HG02588 (cell line): Measurements from ENCODE around the gene RPAIN.
A peak's percentile ranks its signal among the peaks of the same experiment; 100 is the strongest.

Experiments
- ATAC-seq: cut with Tn5 transposase; IDR thresholded peaks from one replicate; pipeline ENCODE4 v1.9.1; 2021; ENCODE audit warnings: mild to moderate bottlenecking, moderate library complexity; ENCODE audit not compliant: unreplicated experiment

Gene RPAIN

GRCh38 chr17:5419959-5420653 is at the start of gene RPAIN:
RPAIN (plus strand) TSS chr17:5420182; CDS start chr17:5420211, 29 bp downstream.
- peak; percentile 58 for ATAC-seq

- no peak for ATAC-seq
These were observed 49.6 kb upstream of the RPAIN start for GRCh38 chr17:5370411-5370810.

- ATAC-seq = no peak
These were observed 46.9 kb upstream of the RPAIN start for GRCh38 chr17:5373112-5373511.

GRCh38 chr17:5378566-5379207 is 41.3 kb upstream of the RPAIN start:
- no peak for ATAC-seq

- no peak for ATAC-seq
These were observed 40.5 kb upstream of the RPAIN start for GRCh38 chr17:5379351-5380107.

GRCh38 chr17:5380491-5381135 is 39.4 kb upstream of the RPAIN start:
- no peak for ATAC-seq

GRCh38 chr17:5381542-5381941 is 38.4 kb upstream of the RPAIN start:
- no peak for ATAC-seq

- ATAC-seq = no peak
These were observed 28.3 kb upstream of the RPAIN start for GRCh38 chr17:5391678-5392077.

- ATAC-seq = no peak
These were observed 23.4 kb upstream of the RPAIN start for GRCh38 chr17:5396612-5397011.

GRCh38 chr17:5399767-5400166 is 20.2 kb upstream of the RPAIN start:
- ATAC-seq = no peak

GRCh38 chr17:5405400-5405799 is 14.6 kb upstream of the RPAIN start:
- ATAC-seq = no peak

- ATAC-seq = no peak
These were observed 11.8 kb upstream of the RPAIN start for GRCh38 chr17:5408186-5408585.

- ATAC-seq = no peak
These were observed 9.2 kb upstream of the RPAIN start for GRCh38 chr17:5410594-5411272.

- no peak for ATAC-seq
These were observed 6.3 kb upstream of the RPAIN start for GRCh38 chr17:5413682-5414081.

GRCh38 chr17:5416901-5417300 is 3.1 kb upstream of the RPAIN start:
- no peak for ATAC-seq

- peak; percentile 14 for ATAC-seq
These were observed 1.1 kb upstream of the RPAIN start for GRCh38 chr17:5418858-5419355.

- ATAC-seq = peak; percentile 82
These were observed 525 bp upstream of the RPAIN start, which contains the start of gene NUP88 for GRCh38 chr17:5419356-5419958. NUP88 (minus strand) TSS chr17:5419662; CDS start chr17:5419650, 12 bp downstream.

- ATAC-seq = no peak
These were observed 2.5 kb downstream of the RPAIN start for GRCh38 chr17:5422505-5422904.

- ATAC-seq = no peak
These were observed 4.9 kb downstream of the RPAIN start for GRCh38 chr17:5424909-5425308.

- ATAC-seq = no peak
These were observed 5.8 kb downstream of the RPAIN start for GRCh38 chr17:5425826-5426225.
